ENCODE measurements around the gene FAM184B.

The FAM184B gene

DNA sequence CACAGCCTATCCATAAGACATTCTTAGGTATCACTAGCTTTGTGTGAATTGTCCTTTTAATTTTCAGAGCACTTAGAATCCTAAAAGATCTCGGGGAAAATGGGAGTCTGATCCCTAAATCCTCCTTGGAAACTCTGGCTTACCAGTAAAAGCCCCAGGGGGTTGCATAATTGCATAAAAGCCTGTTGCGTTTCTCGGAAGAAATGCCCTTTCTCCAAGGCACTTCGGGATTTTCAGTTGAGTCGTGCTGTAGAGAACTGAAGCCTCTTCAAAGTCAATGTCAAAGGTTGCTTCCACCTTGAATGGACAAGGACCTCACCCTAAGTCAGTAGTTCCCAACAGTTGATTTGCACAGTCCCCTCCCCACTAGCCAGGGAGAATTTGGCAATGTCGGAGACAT, 20.8 kb downstream of the FAM184B start:
- TF ChIP-seq, protein P1, sequence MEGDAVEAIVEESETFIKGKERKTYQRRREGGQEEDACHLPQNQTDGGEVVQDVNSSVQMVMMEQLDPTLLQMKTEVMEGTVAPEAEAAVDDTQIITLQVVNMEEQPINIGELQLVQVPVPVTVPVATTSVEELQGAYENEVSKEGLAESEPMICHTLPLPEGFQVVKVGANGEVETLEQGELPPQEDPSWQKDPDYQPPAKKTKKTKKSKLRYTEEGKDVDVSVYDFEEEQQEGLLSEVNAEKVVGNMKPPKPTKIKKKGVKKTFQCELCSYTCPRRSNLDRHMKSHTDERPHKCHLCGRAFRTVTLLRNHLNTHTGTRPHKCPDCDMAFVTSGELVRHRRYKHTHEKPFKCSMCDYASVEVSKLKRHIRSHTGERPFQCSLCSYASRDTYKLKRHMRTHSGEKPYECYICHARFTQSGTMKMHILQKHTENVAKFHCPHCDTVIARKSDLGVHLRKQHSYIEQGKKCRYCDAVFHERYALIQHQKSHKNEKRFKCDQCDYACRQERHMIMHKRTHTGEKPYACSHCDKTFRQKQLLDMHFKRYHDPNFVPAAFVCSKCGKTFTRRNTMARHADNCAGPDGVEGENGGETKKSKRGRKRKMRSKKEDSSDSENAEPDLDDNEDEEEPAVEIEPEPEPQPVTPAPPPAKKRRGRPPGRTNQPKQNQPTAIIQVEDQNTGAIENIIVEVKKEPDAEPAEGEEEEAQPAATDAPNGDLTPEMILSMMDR (IDR thresholded peaks at IDR 0.05; ENCODE audit: low read length) = no peak
- TF ChIP-seq EZH2 (optimal IDR thresholded peaks at IDR 0.05; ENCODE audit: low read depth, low read length) (no peak), EZH2phosphoT487 (IDR thresholded peaks at IDR 0.05; ENCODE audit: low read length) (no peak)
- Histone ChIP-seq H3K4me3 (ENCODE audit: low read length) (no peak overlapping the region), H3K27ac (ENCODE audit: low read length) (no peak overlapping the region), H2AFZ (ENCODE audit: low read length) (no peak overlapping the region), H3K9me2 (replicated peaks; ENCODE audit: insufficient read depth, low read length) (no peaks in the 10 kb centered on the region), H3K79me2 (ENCODE audit: low read length) (no peaks in the 10 kb centered on the region), H3K27me3 (replicated peaks; ENCODE audit: insufficient read depth, low read length) (no peaks in the 10 kb centered on the region), H3K9ac (ENCODE audit: low read length) (no peak overlapping the region), H3K4me1 (ENCODE audit: low read length) (no peaks in the 10 kb centered on the region), H3K36me3 (replicated peaks; ENCODE audit: insufficient read depth, low read length) (no peaks in the 10 kb centered on the region), H3K9me3 (replicated peaks; ENCODE audit: insufficient read depth, low read length) (no peaks in the 10 kb centered on the region), H3F3A (ENCODE audit: insufficient read depth, low read length) (no peaks in the 10 kb centered on the region), H3K4me2 (ENCODE audit: low read depth, low read length) (no peak overlapping the region), H4K20me1 (ENCODE audit: insufficient read depth, low read length) (no peaks in the 10 kb centered on the region)
- no peak for DNase-seq

DNA sequence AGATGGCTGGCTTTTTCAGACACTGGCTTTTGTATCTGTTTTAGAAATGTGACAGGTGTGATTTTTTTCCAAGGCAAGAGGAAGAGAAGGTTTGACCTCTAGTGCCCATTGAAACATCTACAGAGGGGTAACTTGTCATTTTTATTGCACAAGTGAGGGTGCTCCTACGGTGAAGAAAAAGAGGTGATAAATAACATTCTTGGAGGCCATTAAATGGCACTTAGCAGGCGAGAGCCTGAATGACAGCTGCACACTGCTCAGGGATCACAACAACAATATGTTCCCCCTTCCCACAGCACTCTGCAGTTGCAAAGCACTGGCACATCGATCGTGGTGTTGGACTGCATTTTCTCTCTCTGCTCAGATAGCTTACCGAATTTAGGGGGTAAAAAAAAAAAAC, 22.9 kb downstream of the FAM184B start:
- H3K27ac ChIP-seq (ENCODE audit: low read length) = no peak overlapping the region
- no peaks in the 10 kb centered on the region for H3K36me3 ChIP-seq (replicated peaks; ENCODE audit: insufficient read depth, low read length)
- no peak overlapping the region for H3K4me2 ChIP-seq (ENCODE audit: low read depth, low read length)
- H3K9me2 ChIP-seq (replicated peaks; ENCODE audit: insufficient read depth, low read length) = no peaks in the 10 kb centered on the region
- H3K27me3 ChIP-seq (replicated peaks; ENCODE audit: insufficient read depth, low read length) = no peaks in the 10 kb centered on the region
- DNase-seq = no peak
- H3K4me1 ChIP-seq (ENCODE audit: low read length) = no peaks in the 10 kb centered on the region
- TF ChIP-seq EZH2phosphoT487 (IDR thresholded peaks at IDR 0.05; ENCODE audit: low read length) (no peak), EZH2 (optimal IDR thresholded peaks at IDR 0.05; ENCODE audit: low read depth, low read length) (no peak)
- TF ChIP-seq, protein P1 (IDR thresholded peaks at IDR 0.05; ENCODE audit: low read length) = no peak
- no peak overlapping the region for H3K4me3 ChIP-seq (ENCODE audit: low read length)
- H2AFZ ChIP-seq (ENCODE audit: low read length) = no peak overlapping the region
- H3K79me2 ChIP-seq (ENCODE audit: low read length) = no peaks in the 10 kb centered on the region
- no peaks in the 10 kb centered on the region for H3K9me3 ChIP-seq (replicated peaks; ENCODE audit: insufficient read depth, low read length)
- no peak overlapping the region for H3K9ac ChIP-seq (ENCODE audit: low read length)
- no peaks in the 10 kb centered on the region for H3F3A ChIP-seq (ENCODE audit: insufficient read depth, low read length)
- H4K20me1 ChIP-seq (ENCODE audit: insufficient read depth, low read length) = no peaks in the 10 kb centered on the region

DNA sequence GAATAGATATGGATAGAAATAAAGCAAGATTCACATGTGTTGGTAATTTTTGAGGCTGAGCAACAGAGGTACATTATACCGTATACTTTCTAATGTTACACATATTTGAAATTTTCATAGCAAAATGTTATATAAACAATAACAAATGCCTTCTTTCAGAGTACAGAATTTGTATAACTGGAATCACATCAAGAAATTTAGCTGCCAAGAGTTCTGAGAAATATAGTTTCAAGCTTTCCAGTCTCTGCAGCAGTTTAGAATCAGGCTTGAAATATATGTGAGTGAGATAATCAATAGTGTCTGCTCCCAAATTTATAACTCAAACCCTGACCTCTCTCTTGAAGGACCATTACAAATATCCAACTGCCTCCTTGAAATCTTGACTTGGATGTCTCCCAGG, 23.8 kb downstream of the FAM184B start:
- no peak overlapping the region for H3K9ac ChIP-seq (ENCODE audit: low read length)
- H3K79me2 ChIP-seq (ENCODE audit: low read length) = no peaks in the 10 kb centered on the region
- H2AFZ ChIP-seq (ENCODE audit: low read length) = no peak overlapping the region
- H3K9me3 ChIP-seq (replicated peaks; ENCODE audit: insufficient read depth, low read length) = no peaks in the 10 kb centered on the region
- H3K27me3 ChIP-seq (replicated peaks; ENCODE audit: insufficient read depth, low read length) = no peaks in the 10 kb centered on the region
- no peaks in the 10 kb centered on the region for H3F3A ChIP-seq (ENCODE audit: insufficient read depth, low read length)
- H3K36me3 ChIP-seq (replicated peaks; ENCODE audit: insufficient read depth, low read length) = no peaks in the 10 kb centered on the region
- TF ChIP-seq, protein P1 (IDR thresholded peaks at IDR 0.05; ENCODE audit: low read length) = no peak
- TF ChIP-seq EZH2phosphoT487 (IDR thresholded peaks at IDR 0.05; ENCODE audit: low read length) (no peak), EZH2 (optimal IDR thresholded peaks at IDR 0.05; ENCODE audit: low read depth, low read length) (no peak)
- DNase-seq = no peak
- no peaks in the 10 kb centered on the region for H4K20me1 ChIP-seq (ENCODE audit: insufficient read depth, low read length)
- no peak overlapping the region for H3K4me3 ChIP-seq (ENCODE audit: low read length)
- H3K4me2 ChIP-seq (ENCODE audit: low read depth, low read length) = no peak overlapping the region
- H3K9me2 ChIP-seq (replicated peaks; ENCODE audit: insufficient read depth, low read length) = no peaks in the 10 kb centered on the region
- no peak overlapping the region for H3K27ac ChIP-seq (ENCODE audit: low read length)
- no peaks in the 10 kb centered on the region for H3K4me1 ChIP-seq (ENCODE audit: low read length)
